Sigmoid colon (tissue), 7 donors: ENCODE measurements around the gene MAPRE2. TPM values are rescaled to one million over a fixed set of nuclear protein-coding genes. Genes with fewer than 3 reads are reported as not detected.

Experiments used
- DNase-seq: peaks from one replicate; pipeline ENCODE4 v3.0.0-alpha.2; 2019
- H3K27ac ChIP-seq, 4 donors: fragments of 200-600 bp; sonication (generic); one replicate each; pipeline ENCODE4 v1.5.1; 2016 to 2019; ENCODE audit warnings: mild to moderate bottlenecking in 1 of 4
- H3K27me3 ChIP-seq, 3 donors: fragments of 200-600 bp; sonication (generic); one replicate each; pipeline ENCODE4 v1.5.1; 2019; ENCODE audit warnings: mild to moderate bottlenecking in 1 of 3
- H3K36me3 ChIP-seq, 4 donors: fragments of 200-600 bp; sonication (generic); one replicate each; pipeline ENCODE4 v1.5.1; 2016 to 2019
- H3K4me1 ChIP-seq, 4 donors: fragments of 200-600 bp; sonication (generic); one replicate each; pipeline ENCODE4 v1.5.1; 2017 to 2019
- H3K4me3 ChIP-seq, 4 donors: fragments of 200-600 bp; sonication (generic); one replicate each; pipeline ENCODE4 v1.5.1; 2017 to 2019; ENCODE audit warnings: mild to moderate bottlenecking in 2 of 4, moderate library complexity in 1 of 4
- H3K9me3 ChIP-seq, 4 donors: fragments of 200-600 bp in 3 of 4; sonication (generic) in 3 of 4; one replicate each; pipeline versions ENCODE4 v1.5.1 to v1.6.1; 2013 to 2019
- CTCF ChIP-seq, 4 experiments: fragments of 450-650 bp in 3 of 4; fragments of 200-600 bp in 1 of 4; IDR thresholded peaks; one replicate each; pipeline ENCODE4 v1.5.1; 2016 to 2019; ENCODE audit warnings: antibody characterized with exemption in 4 of 4, mild to moderate bottlenecking in 3 of 4, moderate library complexity in 2 of 4
- EP300 ChIP-seq, 4 donors: sonication (generic); formaldehyde crosslinking; IDR thresholded peaks; one replicate each; pipeline ENCODE4 v1.6.1; 2017; ENCODE audit warnings: antibody characterized with exemption in 4 of 4
- POLR2A ChIP-seq, 2 donors: fragments of 450-650 bp; IDR thresholded peaks; one replicate each; pipeline ENCODE4 v1.6.1; 2016; ENCODE audit warnings: antibody characterized with exemption in 2 of 2, mild to moderate bottlenecking in 2 of 2, moderate library complexity in 2 of 2
- POLR2AphosphoS5 ChIP-seq, 4 donors: sonication (generic); formaldehyde crosslinking; IDR thresholded peaks; one replicate each; pipeline ENCODE4 v1.6.1; 2017; ENCODE audit warnings: antibody characterized with exemption in 4 of 4
- WGBS, 2 donors: extraction: QIAGEN DNeasy Blood & Tissue Kit; methylation state at CpG; one replicate each; pipeline ENCODE4 v1.1.7; 2013; 5-methylcytosine and 5-hydroxymethylcytosine counted together
- intact Hi-C: fragments of 100-400 bp; cut with DNase I; formaldehyde crosslinking; loops from one replicate; pipeline ENCODE4 v1.15.1; 2023
- polyA plus RNA-seq, 3 donors: library from polyadenylated mRNA; stranded (reverse); fragments of 200-250 nt; gene quantifications; one replicate each; pipeline ENCODE4 v1.2.3, GENCODE V29; 2013
- total RNA-seq, 4 donors: library from RNA; depleted of rRNA; stranded (reverse); fragments of >200 nt; gene quantifications; one replicate each; pipeline ENCODE4 v1.1.0, GENCODE V29; 2016
- donor health status: healthy with polysubstance abuse.
- donor health status: Bipolar disorder and iron deficiency.
- donor health status: healthy.

The MAPRE2 gene
- total and polyA plus RNA-seq, 7 donors: 14.0 to 31.6 (median 21.0) TPM

- WGBS, 2 donors: 71 to 81% methylated on average over 1 of the region's 1 CpG
- no peak for DNase-seq
- H3K4me3 ChIP-seq: no peak overlapping the region
- no peaks in the 10 kb centered on the region for H3K9me3 ChIP-seq
- H3K27ac ChIP-seq: no peak overlapping the region
- TF ChIP-seq EP300 (IDR thresholded peaks at IDR 0.05) (no peak), POLR2A (IDR thresholded peaks at IDR 0.05) (no peak), POLR2AphosphoS5 (IDR thresholded peaks at IDR 0.05) (no peak), CTCF (IDR thresholded peaks at IDR 0.05) (no peak)
- intact Hi-C loops: no loop called here
- no peaks in the 10 kb centered on the region for H3K36me3 ChIP-seq
- H3K4me1 ChIP-seq: peaks cover 0 to 8% (median 0%) of the 10 kb centered on the region in 4 donors
- H3K27me3 ChIP-seq: no peaks in the 10 kb centered on the region
Observed at GRCh38 chr18:35089382-35089781, 48.2 kb downstream of the MAPRE2 start.

- no peaks in the 10 kb centered on the region for H3K27me3 ChIP-seq
- peaks cover 0 to 8% (median 0%) of the 10 kb centered on the region in 4 donors for H3K4me1 ChIP-seq
- WGBS, 2 donors: 92 to 96% methylated on average over 4 of the region's 4 CpGs
- no peaks in the 10 kb centered on the region for H3K9me3 ChIP-seq
- H3K36me3 ChIP-seq: no peaks in the 10 kb centered on the region
- intact Hi-C loops: no loop called here
- no peak overlapping the region for H3K4me3 ChIP-seq
- no peak for DNase-seq
- no peak overlapping the region for H3K27ac ChIP-seq
- no peak for TF ChIP-seq EP300 (IDR thresholded peaks at IDR 0.05)
- no peak for TF ChIP-seq POLR2AphosphoS5 (IDR thresholded peaks at IDR 0.05)
- TF ChIP-seq POLR2A (IDR thresholded peaks at IDR 0.05): no peak
- no peak for TF ChIP-seq CTCF (IDR thresholded peaks at IDR 0.05)
Observed at GRCh38 chr18:35089891-35090550, 48.8 kb downstream of the MAPRE2 start.

GRCh38 chr18:35091841-35092240, 50.6 kb downstream of the MAPRE2 start:
- Histone ChIP-seq H3K27me3 (no peaks in the 10 kb centered on the region), H3K36me3 (no peaks in the 10 kb centered on the region), H3K27ac (no peak overlapping the region), H3K4me3 (no peak overlapping the region), H3K9me3 (no peaks in the 10 kb centered on the region), H3K4me1 (peaks cover 0 to 8% (median 0%) of the 10 kb centered on the region in 4 donors)
- intact Hi-C loops: no loop called here
- 91 to 96% methylated on average over 2 of the region's 2 CpGs for WGBS, 2 donors
- no peak for TF ChIP-seq CTCF (IDR thresholded peaks at IDR 0.05)
- TF ChIP-seq POLR2A (IDR thresholded peaks at IDR 0.05): no peak
- TF ChIP-seq EP300 (IDR thresholded peaks at IDR 0.05): no peak
- TF ChIP-seq POLR2AphosphoS5 (IDR thresholded peaks at IDR 0.05): no peak
- DNase-seq: no peak

GRCh38 chr18:35095983-35096676, 54.9 kb downstream of the MAPRE2 start:
- 94 to 97% methylated on average over 1 of the region's 1 CpG for WGBS, 2 donors
- DNase-seq: no peak
- Histone ChIP-seq H3K4me3 (no peak overlapping the region), H3K27ac (no peak overlapping the region), H3K4me1 (no peaks in the 10 kb centered on the region), H3K36me3 (peaks cover 0 to 7% (median 0%) of the 10 kb centered on the region in 4 donors), H3K9me3 (no peaks in the 10 kb centered on the region), H3K27me3 (no peaks in the 10 kb centered on the region)
- TF ChIP-seq EP300 (IDR thresholded peaks at IDR 0.05) (no peak), POLR2AphosphoS5 (IDR thresholded peaks at IDR 0.05) (no peak), CTCF (IDR thresholded peaks at IDR 0.05) (no peak), POLR2A (IDR thresholded peaks at IDR 0.05) (no peak)
- intact Hi-C loops: no loop called here
